ENCODE data around the gene ANTXR2.
"Not testable (repeated sequence)": the region's sequence is repeated elsewhere in the genome, so short reads cannot be mapped to it uniquely, and the experiment has no call there.

Gene ANTXR2

GRCh38 chr4:80015407-80016189, 57.4 kb downstream of the ANTXR2 start:
- DNase-seq = no peak

GRCh38 chr4:80014531-80014930, 58.5 kb downstream of the ANTXR2 start:
- DNase-seq = no peak

- no peak for DNase-seq
Observed at GRCh38 chr4:80012291-80012690, 60.7 kb downstream of the ANTXR2 start.

GRCh38 chr4:80011636-80012236, 61.3 kb downstream of the ANTXR2 start:
- no peak for DNase-seq

GRCh38 chr4:80010316-80010715, 62.7 kb downstream of the ANTXR2 start:
- no peak for DNase-seq

GRCh38 chr4:80009806-80010205, 63.2 kb downstream of the ANTXR2 start:
- DNase-seq = no peak

- no peak for DNase-seq
Observed at GRCh38 chr4:80008971-80009370, 64.1 kb downstream of the ANTXR2 start.

GRCh38 chr4:80008351-80008750, 64.7 kb downstream of the ANTXR2 start:
- DNase-seq = no peak

GRCh38 chr4:80007745-80008149, 65.3 kb downstream of the ANTXR2 start:
- no peak for DNase-seq

GRCh38 chr4:80006935-80007744, 65.9 kb downstream of the ANTXR2 start:
- DNase-seq = no peak

GRCh38 chr4:80005863-80006262, 67.2 kb downstream of the ANTXR2 start:
- DNase-seq = no peak

- no peak for DNase-seq
Observed at GRCh38 chr4:80004319-80004718, 68.7 kb downstream of the ANTXR2 start.

- not testable (repeated sequence) for DNase-seq
Observed at GRCh38 chr4:80002559-80002958, 70.5 kb downstream of the ANTXR2 start.

GRCh38 chr4:79999048-79999447, 74.0 kb downstream of the ANTXR2 start:
- not testable (repeated sequence) for DNase-seq

GRCh38 chr4:79998201-79998600, 74.8 kb downstream of the ANTXR2 start:
- DNase-seq = no peak

GRCh38 chr4:79996851-79997250, 76.2 kb downstream of the ANTXR2 start:
- no peak for DNase-seq

GRCh38 chr4:79993476-79993875, 79.6 kb downstream of the ANTXR2 start:
- DNase-seq = no peak

GRCh38 chr4:79991601-79992000, 81.4 kb downstream of the ANTXR2 start:
- DNase-seq = no peak

- not testable (repeated sequence) for DNase-seq
Observed at GRCh38 chr4:79991100-79991499, 81.9 kb downstream of the ANTXR2 start.

- DNase-seq = no peak
Observed at GRCh38 chr4:79987401-79987800, 85.6 kb downstream of the ANTXR2 start.

GRCh38 chr4:79983431-79983830, 89.6 kb downstream of the ANTXR2 start:
- DNase-seq = no peak

GRCh38 chr4:79982601-79983322, 90.3 kb downstream of the ANTXR2 start:
- no peak for DNase-seq

- DNase-seq = no peak
Observed at GRCh38 chr4:79980448-79980847, 92.6 kb downstream of the ANTXR2 start.
